ENCODE measurements around the gene ENO2.
"Not testable (repeated sequence)": the region's sequence is repeated elsewhere in the genome, so short reads cannot be mapped to it uniquely, and the experiment has no call there.

GRCh38 chr12:6889775-6890573 lies 24.4 kb upstream of the ENO2 start:
- TF ChIP-seq SPI1 (IDR thresholded peaks at IDR 0.05; ENCODE audit: low read depth, low read length); PAX5 (IDR thresholded peaks at IDR 0.05; ENCODE audit: insufficient read depth, low read length, severe bottlenecking); POLR2A (IDR thresholded peaks at IDR 0.05; ENCODE audit: low read depth, low read length): not testable (repeated sequence)
